Lung (tissue), 13 donors: ENCODE measurements around the gene IGFBP6. TPM values are rescaled to one million over a fixed set of nuclear protein-coding genes. Genes with fewer than 3 reads are reported as not detected.

Experiments
- ATAC-seq: fragments of 200-7000 bp; cut with Tn5 transposase; one replicate; pipeline ENCODE4 v1.9.1; 2020; ENCODE audit warnings: moderate number of reproducible peaks; ENCODE audit not compliant: insufficient read depth, low FRiP score
- DNase-seq, 3 donors: peaks; one replicate each; pipeline ENCODE4 v3.0.0-alpha.2; 2013 to 2017
- H3K27ac ChIP-seq, 2 donors: one replicate each; pipeline ENCODE4 v1.5.1; 2013; ENCODE audit warnings: mild to moderate bottlenecking in 2 of 2, moderate library complexity in 2 of 2, control low read depth in 1 of 2, inconsistent platforms in 1 of 2, low read depth in 1 of 2, low read length in 1 of 2
- H3K27me3 ChIP-seq, 3 donors: one replicate each; pipeline ENCODE4 v1.5.1; 2013; ENCODE audit warnings: low read length in 2 of 3; ENCODE audit not compliant: control insufficient read depth in 3 of 3, insufficient read depth in 3 of 3
- H3K36me3 ChIP-seq, 4 donors: one replicate each; pipeline ENCODE4 v1.5.1; 2013; ENCODE audit warnings: low read length in 4 of 4, mild to moderate bottlenecking in 1 of 4, moderate library complexity in 1 of 4; ENCODE audit not compliant: control insufficient read depth in 4 of 4, insufficient read depth in 4 of 4
- H3K4me1 ChIP-seq, 5 donors: one replicate each; pipeline ENCODE4 v1.5.1; 2013; ENCODE audit warnings: low read length in 5 of 5, mild to moderate bottlenecking in 2 of 5, moderate library complexity in 1 of 5; ENCODE audit not compliant: control insufficient read depth in 5 of 5, insufficient read depth in 5 of 5
- H3K4me3 ChIP-seq: one replicate; pipeline ENCODE4 v1.5.1; 2013; ENCODE audit warnings: mild to moderate bottlenecking, control low read depth, moderate library complexity
- H3K9ac ChIP-seq, 2 donors: one replicate each; pipeline ENCODE4 v1.5.1; 2013; ENCODE audit warnings: low read length in 2 of 2, control low read depth in 1 of 2; ENCODE audit not compliant: insufficient read depth in 1 of 2
- H3K9me3 ChIP-seq, 4 donors: one replicate each; pipeline ENCODE4 v1.5.1; 2013; ENCODE audit warnings: low read length in 3 of 4, mild to moderate bottlenecking in 1 of 4, moderate library complexity in 1 of 4; ENCODE audit not compliant: control insufficient read depth in 4 of 4, insufficient read depth in 3 of 4
- WGBS, 2 donors: extraction: QIAGEN DNeasy Blood & Tissue Kit; methylation state at CpG; one replicate each; pipeline ENCODE4 v1.1.7; 2013; 5-methylcytosine and 5-hydroxymethylcytosine counted together
- polyA plus RNA-seq, 2 donors: library from polyadenylated mRNA; stranded (reverse); fragments of 200-250 nt; gene quantifications; one replicate each; pipeline ENCODE4 v1.2.1, GENCODE V29; 2013
- small RNA-seq: library from RNA; depleted of rRNA; stranded (forward); fragments of <200 nt; gene quantifications from one replicate; pipeline ENCODE3, GENCODE V24; 2014; ENCODE audit warnings: low replicate concordance
- total RNA-seq, 2 donors: library from RNA; depleted of rRNA in 1 of 2; stranded (reverse); fragments of >200 nt in 1 of 2; gene quantifications; one replicate each; pipeline ENCODE4 v1.2.1, GENCODE V29; 2014 to 2021
- TF ChIP-seq, protein P1 (sequence below): IDR thresholded peaks from 2 replicates; pipeline ENCODE4 v1.5.1; 2012; ENCODE audit warnings: mild to moderate bottlenecking; ENCODE audit errors: control extremely low read depth, extremely low read depth
- donor health status: control.
- donor health status: control.
- donor health status: Bipolar disorder and iron deficiency.
- donor health status: healthy.
- donor health status: DM: yes; HTN: yes; CAD: no.

The IGFBP6 gene
- total and polyA plus RNA-seq, 4 donors = 15.9 to 75.0 (median 29.2) TPM

DNA sequence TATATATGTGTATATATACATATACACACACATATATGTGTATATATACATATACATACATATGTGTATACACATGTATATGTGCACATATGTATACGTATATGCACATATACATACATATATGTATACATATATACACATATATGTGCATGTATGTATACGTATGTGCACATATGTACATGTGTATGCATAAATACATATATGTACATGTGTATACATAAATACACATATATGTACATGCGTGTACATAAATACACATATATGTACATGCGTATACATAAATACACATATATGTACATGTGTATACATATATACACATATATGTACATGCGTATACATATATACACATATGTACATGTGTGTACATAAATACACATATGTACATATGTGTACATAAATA is 49.7 kb downstream of the IGFBP6 start:
- H3K36me3 ChIP-seq = no peaks in the 10 kb centered on the region
- no peak overlapping the region for H3K27ac ChIP-seq
- ATAC-seq (no peak), DNase-seq (no peak)
- 90 to 92% methylated on average over 5 of the region's 5 CpGs for WGBS, 2 donors
- H3K9me3 ChIP-seq = no peaks in the 10 kb centered on the region
- H3K4me3 ChIP-seq = no peak overlapping the region
- no peaks in the 10 kb centered on the region for H3K4me1 ChIP-seq
- H3K9ac ChIP-seq = no peak overlapping the region
- TF ChIP-seq, protein P1, sequence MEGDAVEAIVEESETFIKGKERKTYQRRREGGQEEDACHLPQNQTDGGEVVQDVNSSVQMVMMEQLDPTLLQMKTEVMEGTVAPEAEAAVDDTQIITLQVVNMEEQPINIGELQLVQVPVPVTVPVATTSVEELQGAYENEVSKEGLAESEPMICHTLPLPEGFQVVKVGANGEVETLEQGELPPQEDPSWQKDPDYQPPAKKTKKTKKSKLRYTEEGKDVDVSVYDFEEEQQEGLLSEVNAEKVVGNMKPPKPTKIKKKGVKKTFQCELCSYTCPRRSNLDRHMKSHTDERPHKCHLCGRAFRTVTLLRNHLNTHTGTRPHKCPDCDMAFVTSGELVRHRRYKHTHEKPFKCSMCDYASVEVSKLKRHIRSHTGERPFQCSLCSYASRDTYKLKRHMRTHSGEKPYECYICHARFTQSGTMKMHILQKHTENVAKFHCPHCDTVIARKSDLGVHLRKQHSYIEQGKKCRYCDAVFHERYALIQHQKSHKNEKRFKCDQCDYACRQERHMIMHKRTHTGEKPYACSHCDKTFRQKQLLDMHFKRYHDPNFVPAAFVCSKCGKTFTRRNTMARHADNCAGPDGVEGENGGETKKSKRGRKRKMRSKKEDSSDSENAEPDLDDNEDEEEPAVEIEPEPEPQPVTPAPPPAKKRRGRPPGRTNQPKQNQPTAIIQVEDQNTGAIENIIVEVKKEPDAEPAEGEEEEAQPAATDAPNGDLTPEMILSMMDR = no peak
- no peaks in the 10 kb centered on the region for H3K27me3 ChIP-seq

DNA sequence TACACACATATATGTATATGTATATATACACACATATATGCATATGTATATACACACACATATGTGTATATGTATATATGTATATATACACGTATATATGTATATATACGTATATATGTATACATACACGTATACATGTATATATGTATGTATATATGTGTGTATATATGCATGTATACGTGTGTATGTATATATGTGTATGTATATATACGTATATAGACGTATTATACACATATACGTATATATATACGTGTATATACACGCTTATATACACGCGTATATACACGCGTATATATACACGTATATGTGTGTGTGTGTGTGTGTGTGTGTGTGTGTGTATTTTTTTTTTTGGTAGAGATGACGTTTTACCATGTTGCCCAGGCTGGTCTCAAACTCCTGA is 50.2 kb downstream of the IGFBP6 start:
- H3K9me3 ChIP-seq = no peaks in the 10 kb centered on the region
- WGBS, 2 donors = 92 to 93% methylated on average over 15 of the region's 15 CpGs
- DNase-seq = no peak
- TF ChIP-seq, protein P1 = no peak
- no peaks in the 10 kb centered on the region for H3K36me3 ChIP-seq
- H3K27ac ChIP-seq = no peak overlapping the region
- H3K4me1 ChIP-seq = no peaks in the 10 kb centered on the region
- no peak overlapping the region for H3K9ac ChIP-seq
- H3K4me3 ChIP-seq = no peak overlapping the region
- no peak for ATAC-seq
- no peaks in the 10 kb centered on the region for H3K27me3 ChIP-seq

DNA sequence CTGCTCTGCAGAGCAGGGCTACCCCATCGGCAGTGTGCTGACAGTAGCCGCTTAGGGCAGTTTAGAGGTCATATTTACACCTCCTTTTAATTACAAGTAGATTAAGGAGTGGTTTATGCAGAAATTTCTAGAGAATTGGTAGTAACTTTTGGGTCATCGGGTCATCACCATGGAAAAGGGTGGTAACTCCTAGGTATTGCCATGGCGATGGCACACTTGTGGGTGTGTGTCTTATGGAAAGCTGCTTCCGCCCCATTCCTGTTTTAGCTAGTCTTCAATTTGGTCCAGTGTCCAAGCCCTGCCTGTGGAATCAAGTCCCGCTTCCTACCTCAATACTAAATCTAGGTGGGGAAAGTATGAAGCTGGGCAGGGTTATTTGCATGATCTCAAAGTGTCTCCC is 53.6 kb downstream of the IGFBP6 start:
- DNase-seq = no peak
- WGBS, 2 donors = 92 to 94% methylated on average over 6 of the region's 6 CpGs
- no peak overlapping the region for H3K27ac ChIP-seq

More for the DNA sequence above, 53.6 kb downstream of the IGFBP6 start:
- Histone ChIP-seq H3K27me3 (no peaks in the 10 kb centered on the region), H3K9me3 (no peaks in the 10 kb centered on the region), H3K4me3 (no peak overlapping the region), H3K36me3 (no peaks in the 10 kb centered on the region), H3K9ac (no peak overlapping the region), H3K4me1 (no peaks in the 10 kb centered on the region)
- TF ChIP-seq, protein P1 = no peak
- ATAC-seq = no peak

Small RNAs within 50 kb of the gene (small RNA-seq; reads per million reads assigned to genes)
- gene HIGD1AP1 (not detected), gene MIR6757 (not detected), gene RNU6-333P (not detected)

Other genes starting within 250 kb of the IGFBP6 start
- gene KRT78, start 248.7 kb upstream of the IGFBP6 start, total RNA-seq = not detected
- gene KRT78, start 248.7 kb upstream of the IGFBP6 start, polyA plus RNA-seq = under 1 TPM; 0.02 to 0.65 TPM
- 100 to 1,000 TPM; 150 to 639 TPM for gene KRT8, start 192.6 kb upstream of the IGFBP6 start, total RNA-seq
- gene KRT8, start 192.6 kb upstream of the IGFBP6 start, polyA plus RNA-seq = 100 to 1,000 TPM; 425 to 538 TPM
- gene KRT18, start 148.5 kb upstream of the IGFBP6 start, total RNA-seq = 100 to 1,000 TPM; 165 to 434 TPM
- 100 to 1,000 TPM; 358 to 571 TPM for gene KRT18, start 148.5 kb upstream of the IGFBP6 start, polyA plus RNA-seq
- gene EIF4B, start 91.2 kb upstream of the IGFBP6 start, total RNA-seq = 100 to 1,000 TPM; 301 to 684 TPM
- 100 to 1,000 TPM in 1 of 2 donors, 10 to 100 TPM in 1; 81.9 to 139 TPM for gene EIF4B, start 91.2 kb upstream of the IGFBP6 start, polyA plus RNA-seq
- 100 to 1,000 TPM in 1 of 2 donors, 10 to 100 TPM in 1; 56.7 to 182 TPM for gene TNS2, start 47.6 kb upstream of the IGFBP6 start, total RNA-seq
- 100 to 1,000 TPM in 1 of 2 donors, 10 to 100 TPM in 1; 72.8 to 138 TPM for gene TNS2, start 47.6 kb upstream of the IGFBP6 start, polyA plus RNA-seq
- gene SPRYD3, start 18.3 kb upstream of the IGFBP6 start, total RNA-seq = 10 to 100 TPM; 17.1 to 60.2 TPM
- 10 to 100 TPM; 24.4 to 45.5 TPM for gene SPRYD3, start 18.3 kb upstream of the IGFBP6 start, polyA plus RNA-seq
- under 1 TPM in 1 of 2 donors, not detected in 1; 0.21 TPM for gene SOAT2, start 5.8 kb downstream of the IGFBP6 start, total RNA-seq
- under 1 TPM; 0.06 to 0.10 TPM for gene SOAT2, start 5.8 kb downstream of the IGFBP6 start, polyA plus RNA-seq
- gene ZNF740, start 83.1 kb downstream of the IGFBP6 start, total RNA-seq = 10 to 100 TPM; 28.0 to 37.4 TPM
- gene ZNF740, start 83.1 kb downstream of the IGFBP6 start, polyA plus RNA-seq = 1 to 10 TPM; 7.8 to 8.6 TPM
- gene CSAD, start 83.3 kb downstream of the IGFBP6 start, total RNA-seq = 10 to 100 TPM; 30.1 to 48.8 TPM
- 10 to 100 TPM; 21.7 to 36.5 TPM for gene CSAD, start 83.3 kb downstream of the IGFBP6 start, polyA plus RNA-seq
- 1 to 10 TPM; 2.3 to 7.9 TPM for gene ITGB7, start 109.6 kb downstream of the IGFBP6 start, total RNA-seq
- gene ITGB7, start 109.6 kb downstream of the IGFBP6 start, polyA plus RNA-seq = 1 to 10 TPM; 3.9 to 6.1 TPM
- gene RARG, start 134.5 kb downstream of the IGFBP6 start, total RNA-seq = 10 to 100 TPM; 27.8 to 29.7 TPM
- 10 to 100 TPM; 12.0 to 14.2 TPM for gene RARG, start 134.5 kb downstream of the IGFBP6 start, polyA plus RNA-seq
- 1 to 10 TPM; 2.0 to 6.7 TPM for gene ESPL1, start 170.6 kb downstream of the IGFBP6 start, total RNA-seq
- gene ESPL1, start 170.6 kb downstream of the IGFBP6 start, polyA plus RNA-seq = under 1 TPM; 0.77 to 0.97 TPM
- 100 to 1,000 TPM; 351 to 361 TPM for gene PFDN5, start 197.9 kb downstream of the IGFBP6 start, total RNA-seq
- 1,000 to 10,000 TPM in 1 of 2 donors, 100 to 1,000 TPM in 1; 649 to 1,722 TPM for gene PFDN5, start 197.9 kb downstream of the IGFBP6 start, polyA plus RNA-seq
- 10 to 100 TPM; 22.1 to 63.5 TPM for gene MYG1, start 202.0 kb downstream of the IGFBP6 start, total RNA-seq
- gene MYG1, start 202.0 kb downstream of the IGFBP6 start, polyA plus RNA-seq = 10 to 100 TPM; 56.1 to 88.9 TPM
- 10 to 100 TPM; 51.4 to 51.7 TPM for gene AAAS, start 223.9 kb downstream of the IGFBP6 start, total RNA-seq
- gene AAAS, start 223.9 kb downstream of the IGFBP6 start, polyA plus RNA-seq = 10 to 100 TPM; 29.7 to 37.0 TPM
- gene SP7, start 238.7 kb downstream of the IGFBP6 start, total RNA-seq = not detected
- not detected for gene SP7, start 238.7 kb downstream of the IGFBP6 start, polyA plus RNA-seq